HG03460 (cell line): ENCODE results near the gene ZNF32.
"Not testable (repeated sequence)": the region's sequence is repeated elsewhere in the genome, so short reads cannot be mapped to it uniquely, and the experiment has no call there.

Experiments used
- ATAC-seq: cut with Tn5 transposase; IDR thresholded peaks from one replicate; pipeline ENCODE4 v1.9.1; 2021; ENCODE audit not compliant: unreplicated experiment

ZNF32 gene

DNA sequence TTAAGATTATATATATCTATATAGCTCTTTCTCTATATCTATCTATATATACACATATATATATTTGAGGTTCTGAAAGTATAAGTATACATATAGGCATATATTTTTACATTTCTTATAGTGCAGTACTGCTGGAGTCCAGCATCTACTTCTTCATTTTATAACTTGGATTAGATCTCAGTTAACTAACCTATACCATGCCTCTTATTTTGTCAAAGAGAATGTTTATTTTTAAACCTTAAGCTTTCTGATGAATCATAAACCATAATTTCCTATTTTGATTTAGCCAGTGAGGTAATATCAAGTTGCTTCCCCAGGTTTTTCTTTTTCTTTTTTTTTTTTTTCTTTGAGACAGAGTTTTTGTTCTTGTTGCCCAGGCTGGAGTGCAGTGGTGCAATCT lies 8.1 kb downstream of the ZNF32 start:
- ATAC-seq: no peak

- not testable (repeated sequence) for ATAC-seq
Measured at GRCh38 chr10:43635816-43636215, 12.9 kb downstream of the ZNF32 start.

DNA sequence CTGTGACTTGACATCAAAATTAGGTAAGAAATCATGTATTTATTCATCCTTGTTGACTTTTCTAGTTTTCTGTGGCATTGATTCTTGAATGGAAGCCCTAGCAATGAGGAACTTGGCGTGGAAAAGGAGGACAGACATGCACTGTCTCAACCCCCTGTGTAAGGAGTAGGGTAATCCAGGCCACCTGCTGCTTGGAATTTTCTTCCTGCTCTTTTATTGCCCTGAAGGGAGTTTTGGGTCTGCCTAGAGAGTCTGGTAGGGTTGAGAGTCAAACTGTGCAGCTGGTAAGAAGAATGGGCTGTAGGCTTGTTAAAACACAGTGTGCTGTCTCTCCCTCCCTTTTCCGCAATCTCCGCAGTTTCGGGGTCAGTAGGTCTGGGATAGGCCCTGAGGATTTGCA lies 19.7 kb downstream of the ZNF32 start:
- ATAC-seq: no peak

GRCh38 chr10:43627942-43628341 lies 20.7 kb downstream of the ZNF32 start:
- no peak for ATAC-seq

GRCh38 chr10:43623351-43623750 lies 25.3 kb downstream of the ZNF32 start:
- no peak for ATAC-seq

DNA sequence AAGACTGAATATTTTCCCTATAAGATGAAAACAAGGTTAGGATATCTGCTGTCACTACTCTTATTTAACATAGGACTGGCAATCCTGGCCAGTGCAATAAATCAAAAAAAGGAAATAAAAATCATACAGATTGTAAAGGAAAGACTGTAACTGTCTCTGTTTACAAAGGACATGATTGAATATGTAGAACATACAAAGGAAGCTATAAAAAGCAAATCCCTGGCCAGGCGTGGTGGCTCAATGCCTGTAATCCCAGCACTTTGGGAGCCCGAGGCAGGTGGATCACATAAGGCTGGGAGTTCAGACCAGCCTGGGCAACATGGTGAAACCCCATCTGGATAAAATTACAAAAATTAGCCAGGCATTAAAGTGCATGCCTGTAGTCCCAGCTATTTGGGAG lies 26.6 kb downstream of the ZNF32 start:
- ATAC-seq: no peak

GRCh38 chr10:43619368-43619767 lies 29.3 kb downstream of the ZNF32 start:
- no peak for ATAC-seq

DNA sequence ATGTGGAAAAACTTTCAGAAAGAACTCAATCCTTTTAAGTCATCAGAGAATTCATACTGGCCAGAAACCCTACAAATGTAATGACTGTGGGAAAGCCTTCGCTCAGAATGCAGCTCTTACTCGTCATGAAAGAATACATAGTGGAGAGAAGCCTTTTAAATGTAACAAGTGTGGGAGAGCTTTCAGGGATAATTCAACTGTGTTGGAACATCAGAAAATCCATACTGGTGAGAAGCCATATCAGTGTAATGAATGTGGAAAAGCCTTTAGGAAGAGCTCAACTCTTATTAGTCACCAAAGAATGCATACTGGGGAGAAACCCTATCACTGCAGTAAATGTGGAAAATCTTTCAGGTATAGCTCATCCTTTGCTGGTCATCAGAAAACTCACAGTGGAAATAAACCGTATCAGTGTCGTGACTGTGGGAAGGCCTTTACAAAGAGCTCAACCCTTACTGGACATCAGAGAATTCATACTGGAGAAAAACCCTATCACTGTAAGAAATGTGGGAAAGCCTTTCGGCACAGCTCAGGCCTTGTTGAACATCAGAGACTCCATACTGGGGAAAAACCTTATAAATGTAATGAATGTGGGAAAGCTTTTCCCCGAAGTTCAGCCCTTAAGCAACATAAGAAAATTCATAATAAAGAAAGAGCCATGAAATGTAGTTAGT lies 31.8 kb downstream of the ZNF32 start:
- no peak for ATAC-seq

DNA sequence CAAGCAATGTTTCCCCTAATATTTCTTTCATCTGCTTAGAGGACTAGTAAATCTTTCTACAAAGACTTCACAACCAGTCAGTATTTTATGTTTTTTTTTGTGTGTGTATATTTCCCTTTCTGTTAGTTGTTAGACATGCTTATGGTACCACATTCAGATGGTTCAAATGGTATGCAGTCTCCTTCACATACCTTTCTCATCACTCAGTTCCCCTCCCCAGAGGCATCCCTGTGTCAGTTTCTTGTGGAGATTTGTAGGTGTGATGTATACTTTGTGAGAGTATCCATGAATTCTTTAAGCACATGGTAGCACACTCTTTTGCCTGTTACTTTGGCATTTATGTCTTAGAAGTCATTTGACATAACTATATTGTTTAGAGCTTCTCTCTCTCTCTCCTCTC lies 38.0 kb downstream of the ZNF32 start:
- no peak for ATAC-seq

GRCh38 chr10:43607199-43607573 lies 41.5 kb downstream of the ZNF32 start:
- ATAC-seq: no peak

DNA sequence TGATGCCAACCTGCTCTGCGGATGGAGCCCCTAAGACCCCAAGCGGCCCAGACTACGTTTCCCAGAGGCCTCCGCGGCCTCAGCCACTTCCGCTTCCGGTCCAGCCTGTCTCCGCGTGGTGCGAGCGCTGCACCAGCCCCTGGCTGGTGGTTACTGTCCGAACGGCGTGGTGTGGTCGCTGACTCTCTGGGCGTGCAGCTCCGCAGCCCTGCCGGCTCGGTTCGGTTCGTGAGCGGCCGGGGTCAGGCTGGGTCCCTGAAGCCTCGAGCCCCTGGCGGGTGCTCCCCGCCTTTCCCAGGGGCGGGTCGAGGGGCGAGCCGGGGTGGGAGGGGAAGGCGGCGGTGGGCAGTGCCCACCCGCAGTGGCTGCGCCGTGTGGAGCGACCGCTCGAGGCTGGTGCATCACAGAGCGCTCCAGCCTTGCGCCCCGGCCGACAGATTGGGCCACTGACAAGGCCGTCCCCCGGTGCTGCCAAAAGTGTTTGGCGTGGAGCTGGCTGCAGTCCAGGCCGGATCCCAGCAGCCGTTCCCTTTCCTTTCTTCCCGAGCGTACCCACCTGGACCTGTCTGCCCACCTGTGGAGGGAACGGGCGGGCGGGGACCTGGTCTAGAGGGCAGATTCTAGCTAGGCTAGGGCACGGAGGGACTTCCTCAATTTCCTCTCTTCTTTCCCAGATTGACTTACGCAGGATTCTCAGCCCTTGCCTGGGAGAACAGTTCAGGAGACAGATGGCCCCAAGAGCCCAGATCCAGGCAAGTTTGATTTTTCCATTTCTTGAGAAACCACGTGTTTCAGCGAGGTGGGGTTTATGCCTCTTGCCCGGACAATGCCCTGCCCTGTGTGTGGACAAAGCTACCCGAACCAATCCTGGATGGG lies 42.1 kb downstream of the ZNF32 start, which contains the start of gene ZNF485:
Gene ZNF485, plus strand, starts transcription at position 116 of the 876 bp plus-strand sequence. Its CDS starts 613 bp downstream, at position 729.
- ATAC-seq: peak; percentile 98

- ATAC-seq: peak; percentile 17
Measured at GRCh38 chr10:43605850-43606322, 42.8 kb downstream of the ZNF32 start.

GRCh38 chr10:43601576-43601975 lies 47.1 kb downstream of the ZNF32 start:
- ATAC-seq: not testable (repeated sequence)

GRCh38 chr10:43599333-43599732 lies 49.3 kb downstream of the ZNF32 start:
- ATAC-seq: no peak

- ATAC-seq: no peak
Measured at GRCh38 chr10:43598446-43598845, 50.2 kb downstream of the ZNF32 start.

- ATAC-seq: no peak
Measured at GRCh38 chr10:43596546-43596945, 52.1 kb downstream of the ZNF32 start.

- peak; percentile 54 for ATAC-seq
Measured at GRCh38 chr10:43595739-43596298, 52.9 kb downstream of the ZNF32 start.

DNA sequence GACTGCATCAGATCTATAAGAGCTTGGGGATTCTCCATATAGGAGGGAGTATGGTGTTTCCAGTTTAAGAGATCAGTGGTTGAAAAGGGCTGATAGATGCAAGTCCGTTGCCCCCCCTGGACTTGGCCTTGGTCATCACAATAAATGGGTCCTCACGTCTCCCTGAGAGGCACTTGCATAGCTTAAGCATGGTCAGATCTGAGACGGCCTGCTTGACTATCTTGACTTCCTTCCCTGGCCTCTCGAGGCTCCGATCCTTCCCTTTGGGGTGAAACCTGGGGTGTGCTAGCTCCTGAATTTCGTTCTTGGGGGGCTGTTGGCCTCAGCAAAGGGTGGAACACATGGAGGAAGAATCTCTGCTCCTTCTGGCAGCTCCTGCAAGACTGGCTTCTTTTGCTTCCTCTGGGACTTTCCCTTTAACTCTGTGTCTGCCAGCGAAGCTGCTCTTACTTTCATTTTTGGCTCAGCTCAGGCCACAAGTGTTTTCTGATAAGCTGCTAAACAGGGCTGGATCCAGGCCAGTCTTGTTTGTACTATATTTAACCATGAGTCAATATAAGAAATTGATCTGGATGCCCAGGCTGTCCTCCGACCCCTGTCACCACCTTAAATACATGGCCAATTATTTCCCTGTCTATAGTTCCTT lies 53.6 kb downstream of the ZNF32 start:
- ATAC-seq: peak; percentile 91
